ENCODE results near the gene MAP7D1.

The MAP7D1 gene

DNA sequence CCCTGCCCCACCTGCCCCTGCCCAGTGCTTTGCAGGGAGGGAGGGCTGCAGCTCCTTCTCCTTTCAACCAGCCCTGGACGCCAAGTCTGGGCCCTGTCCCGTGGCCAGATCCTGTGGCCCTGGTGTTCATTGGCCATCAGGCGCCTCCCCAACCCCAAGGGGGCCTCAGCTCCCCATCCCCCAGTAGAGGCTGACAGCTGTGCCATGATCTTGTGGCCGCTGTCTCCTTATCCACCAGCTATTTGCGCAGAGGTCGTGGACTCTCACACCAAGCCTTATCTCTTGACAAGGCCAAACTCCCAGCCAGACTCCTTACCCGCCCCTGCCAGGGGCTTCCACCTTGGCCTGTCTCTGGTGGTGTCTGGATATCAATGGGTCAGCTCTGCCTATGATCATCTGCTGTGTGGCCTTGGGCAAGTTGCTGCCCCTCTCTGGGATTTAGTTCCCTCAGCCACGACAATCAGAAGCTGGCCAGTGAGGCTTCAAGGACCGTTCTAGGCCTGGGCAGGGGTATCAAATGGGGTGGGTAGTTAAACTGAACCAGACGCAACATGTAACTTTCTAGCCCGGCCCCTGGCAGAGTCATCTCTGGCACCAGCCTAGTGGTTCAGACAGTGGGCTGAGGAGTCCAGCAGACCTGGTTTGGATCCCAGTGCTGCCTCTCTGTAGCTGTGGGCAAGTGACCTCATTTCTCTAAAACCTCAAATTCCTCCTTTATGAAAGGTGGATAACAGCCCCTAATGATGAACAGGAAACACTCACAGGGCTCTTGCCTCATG is 27.6 kb upstream of the MAP7D1 start:
- DNase-seq: no peak

DNA sequence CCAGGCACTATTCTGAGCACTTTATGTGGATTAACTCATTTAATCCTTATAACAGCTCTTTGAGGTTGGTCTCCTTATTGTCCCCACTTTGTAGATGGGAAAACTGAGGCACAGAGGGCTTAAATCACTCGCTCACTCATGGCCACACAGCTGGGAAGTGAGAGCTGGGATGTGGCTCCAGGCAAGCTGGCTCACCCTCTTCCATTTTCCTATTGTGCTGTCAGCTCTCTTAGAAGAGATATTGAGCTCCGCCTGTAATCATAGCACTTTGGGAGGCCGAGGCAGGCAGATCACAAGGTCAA is 27.1 kb upstream of the MAP7D1 start:
- DNase-seq: no peak

DNA sequence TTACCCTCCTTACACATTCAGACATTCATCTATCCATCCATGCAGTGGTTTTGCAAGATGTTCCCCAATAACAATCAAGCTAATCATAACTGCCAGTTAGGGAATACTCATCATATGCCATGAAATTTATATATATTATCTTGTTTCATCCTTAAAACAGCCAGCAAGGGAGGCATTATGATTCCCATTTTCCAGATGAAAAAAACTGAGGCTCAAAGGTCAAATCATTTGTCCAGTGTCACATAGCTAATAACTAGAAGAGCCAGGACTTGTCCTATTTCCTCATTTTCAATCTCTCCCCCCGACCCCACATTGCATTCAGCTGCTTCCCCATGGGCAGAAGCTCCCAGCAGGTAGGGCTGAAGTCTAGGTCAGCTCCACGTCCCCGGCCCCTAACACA is 23.9 kb upstream of the MAP7D1 start:
- no peak for DNase-seq

DNA sequence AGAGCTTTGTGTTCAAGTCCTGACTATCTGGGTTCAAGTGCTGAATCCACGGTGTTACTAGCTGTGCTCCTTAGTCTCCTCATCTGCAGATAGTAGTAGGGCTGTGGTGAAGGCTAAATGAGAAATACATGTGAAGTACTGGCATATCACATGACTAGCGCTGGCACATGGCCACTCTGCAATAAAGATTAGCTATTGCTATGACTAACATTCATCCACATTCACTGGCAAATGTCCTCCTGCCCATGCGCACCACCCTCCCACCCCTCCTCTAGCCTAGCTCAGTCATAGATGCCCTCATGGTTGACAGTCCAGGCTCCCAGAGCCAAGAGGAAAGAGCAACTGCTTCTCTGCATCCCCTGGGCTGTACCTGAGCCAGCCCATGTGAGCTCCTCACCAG is 22.5 kb upstream of the MAP7D1 start:
- DNase-seq: no peak

DNA sequence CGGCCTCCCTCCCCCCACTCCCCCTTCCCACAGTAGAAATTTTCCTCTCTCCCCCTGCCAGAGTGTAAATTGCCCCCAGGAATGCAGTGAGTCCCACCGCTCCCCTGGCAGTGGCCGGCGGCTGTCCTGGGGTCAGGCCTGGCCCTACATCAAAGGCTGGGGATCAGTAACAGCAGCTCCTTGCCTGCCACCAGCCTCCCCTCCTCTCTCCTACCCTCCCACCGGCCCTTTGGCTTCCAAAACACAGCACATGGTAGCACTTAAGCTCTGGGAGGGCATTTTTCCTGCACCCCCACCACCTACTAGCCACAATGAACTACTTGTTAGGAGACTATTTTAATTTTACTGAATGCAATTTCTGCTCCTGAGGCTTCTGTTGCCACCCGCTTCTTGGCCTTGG is 21.9 kb upstream of the MAP7D1 start:
- DNase-seq: no peak

DNA sequence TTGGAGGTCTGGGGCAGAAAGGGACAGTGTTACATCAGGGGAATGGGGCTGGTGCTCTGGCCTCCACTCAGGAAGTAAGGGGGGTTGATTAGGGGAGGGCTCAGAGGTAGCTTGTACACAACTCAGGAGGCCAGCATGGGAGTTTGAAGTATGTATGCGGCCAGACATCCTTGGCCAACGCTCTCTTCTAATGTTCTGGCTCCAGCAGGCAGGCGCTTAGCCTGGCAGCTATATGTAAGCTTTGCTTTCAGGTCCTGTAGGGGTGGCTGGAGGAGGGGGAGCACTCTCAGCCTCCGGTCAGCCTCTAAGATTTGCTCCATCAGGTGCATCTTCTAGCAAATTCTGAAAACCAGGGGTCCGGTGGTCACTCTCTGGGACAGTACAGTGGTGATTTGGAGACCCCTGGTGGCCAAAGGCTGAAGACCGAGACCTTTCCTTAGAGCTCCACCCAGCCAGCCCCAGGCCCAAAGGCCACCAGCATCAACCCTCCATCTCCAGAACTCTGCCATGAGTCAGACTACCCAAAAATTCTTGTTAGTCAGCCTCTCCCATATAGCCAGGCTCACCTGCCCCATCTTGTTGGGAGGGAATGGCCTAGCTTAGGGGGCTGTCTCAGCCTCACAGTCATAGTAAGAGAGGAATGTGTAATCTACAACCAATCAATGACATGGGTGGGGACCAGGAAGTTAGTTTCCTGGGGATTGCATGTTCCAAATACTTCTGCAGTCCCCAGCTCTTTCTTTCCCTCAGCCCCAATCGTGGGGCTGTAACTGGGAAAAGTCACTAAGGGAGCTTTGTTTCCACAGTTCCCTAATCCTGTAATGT is 21.2 kb upstream of the MAP7D1 start:
- peak; percentile 59 for DNase-seq

DNA sequence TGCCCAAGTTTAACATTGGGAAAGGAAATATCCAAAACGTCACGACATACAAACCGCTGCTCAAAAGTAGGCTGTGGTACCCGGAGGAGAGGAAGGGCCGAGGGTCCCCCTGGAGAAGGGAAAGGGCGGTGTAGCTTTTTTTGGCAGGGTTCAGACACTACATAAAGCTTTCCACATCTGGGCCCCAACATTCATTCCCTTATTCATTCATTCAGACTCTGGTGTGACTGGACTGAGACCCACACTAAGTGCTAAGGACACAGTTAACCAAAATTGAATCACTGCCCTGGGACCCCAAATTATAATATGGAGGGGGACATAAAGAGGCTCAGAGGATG is 20.7 kb upstream of the MAP7D1 start:
- DNase-seq: no peak

DNA sequence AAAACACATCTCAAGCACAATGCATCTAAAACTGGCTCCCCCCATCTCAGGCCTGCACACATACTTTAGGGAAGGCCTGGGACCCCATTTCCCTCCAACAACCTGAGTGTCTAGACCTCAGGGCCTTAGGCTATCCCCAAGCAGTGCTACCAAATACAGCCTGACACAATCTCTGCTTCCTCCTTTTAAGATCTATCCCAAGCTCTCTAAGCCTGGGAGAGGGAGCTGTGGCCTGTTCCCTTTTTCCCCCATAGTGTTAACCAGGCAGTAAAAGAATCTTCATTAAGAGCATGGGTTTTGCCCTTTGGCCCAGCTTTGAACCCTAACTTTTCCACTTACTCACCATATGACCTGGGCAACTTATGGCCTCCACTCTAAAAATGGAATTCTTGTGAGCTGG is 20.2 kb upstream of the MAP7D1 start:
- no peak for DNase-seq

DNA sequence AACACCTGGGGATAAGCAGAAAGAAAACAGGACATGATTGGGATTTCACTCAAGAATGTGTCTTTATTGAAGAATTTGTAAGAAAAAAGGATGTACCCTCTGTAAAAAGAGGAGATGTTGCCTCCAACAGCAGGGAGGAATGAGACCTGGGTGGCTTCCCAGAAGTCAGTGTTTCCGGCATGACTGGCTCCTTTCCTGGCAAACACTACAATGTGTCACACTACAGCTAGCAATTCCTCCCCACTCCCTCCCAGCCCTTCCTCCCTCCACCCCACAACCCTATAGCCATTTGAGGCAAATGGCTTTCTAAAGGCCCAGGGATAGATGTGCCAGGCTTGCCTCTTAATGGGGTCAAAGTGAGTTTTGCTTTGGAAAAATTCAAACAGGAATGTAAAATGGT is 19.4 kb upstream of the MAP7D1 start:
- DNase-seq: no peak

DNA sequence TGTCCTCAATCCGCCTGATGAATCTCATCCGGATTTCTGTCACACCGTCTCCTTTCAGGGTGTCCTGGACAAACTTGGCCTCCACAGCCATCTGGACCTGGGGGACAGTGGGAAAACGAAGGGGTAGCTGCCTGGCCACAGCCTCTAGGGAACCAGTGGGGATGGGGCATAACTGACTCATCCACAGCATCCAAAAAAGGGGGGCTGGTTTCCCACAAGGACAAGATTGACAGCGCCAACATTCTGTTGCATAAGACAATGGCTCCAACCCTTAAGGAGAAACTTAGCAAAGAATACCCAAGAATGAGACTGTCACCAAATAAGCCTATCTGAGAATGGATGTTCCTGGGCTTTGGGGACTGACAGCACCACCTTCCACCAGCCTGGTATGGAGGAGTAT is 18.7 kb upstream of the MAP7D1 start:
- no peak for DNase-seq

DNA sequence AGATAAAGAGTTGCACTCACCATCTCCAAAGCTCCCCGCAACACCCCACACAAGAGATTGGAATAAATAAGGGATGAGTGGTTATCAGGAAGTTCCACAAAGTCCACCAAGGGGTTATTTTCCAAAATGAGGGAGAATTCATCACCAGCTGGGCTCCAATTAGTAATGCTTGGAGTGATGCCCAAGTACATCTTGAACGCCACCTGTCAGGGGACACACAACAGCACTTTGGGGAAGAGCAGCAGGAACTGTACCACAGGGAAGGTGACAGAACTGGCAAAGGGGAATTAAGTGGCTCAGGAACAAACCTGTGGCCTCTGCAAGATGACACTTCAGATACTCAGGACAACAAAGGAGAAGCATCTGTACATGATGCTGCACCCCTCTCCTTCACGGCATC is 18.2 kb upstream of the MAP7D1 start:
- DNase-seq: no peak

DNA sequence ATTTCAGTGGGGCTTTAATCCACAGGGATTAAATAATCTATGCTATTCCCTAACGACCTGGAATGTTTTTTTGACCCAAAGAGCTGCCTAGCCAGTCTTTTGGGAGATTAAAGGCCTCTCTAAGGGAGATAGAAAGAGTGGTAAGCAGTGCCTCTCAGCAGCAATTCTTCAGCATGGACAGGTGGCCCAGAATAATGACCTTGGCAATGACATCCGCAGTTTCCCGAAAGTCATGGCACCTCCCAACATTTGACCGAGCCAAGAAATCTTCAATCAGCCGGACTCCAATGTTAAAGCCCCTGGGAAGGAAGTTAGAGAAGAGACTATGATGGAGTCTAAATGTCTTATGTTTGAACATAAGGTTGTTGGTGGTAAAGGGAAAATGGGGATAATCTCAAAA is 16.4 kb upstream of the MAP7D1 start:
- no peak for DNase-seq

DNA sequence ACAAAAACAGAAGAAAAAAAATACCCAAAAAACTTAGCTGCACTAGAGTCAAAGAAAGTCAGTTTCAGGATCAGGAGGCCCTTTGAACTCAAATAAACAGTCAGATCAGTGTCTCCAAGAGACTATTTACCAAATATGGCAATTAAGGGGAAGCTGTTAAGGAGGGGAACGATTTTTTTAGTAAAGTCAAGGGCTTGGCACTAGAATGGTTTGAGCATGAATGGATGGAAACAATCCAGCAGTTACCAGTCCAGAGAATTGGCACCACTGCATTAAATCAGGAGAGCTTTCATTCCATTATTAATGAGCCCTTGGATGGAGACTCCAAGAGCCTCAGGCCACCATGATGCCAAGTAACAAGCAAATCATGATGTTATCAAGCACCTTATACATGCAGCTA is 13.8 kb upstream of the MAP7D1 start:
- no peak for DNase-seq

DNA sequence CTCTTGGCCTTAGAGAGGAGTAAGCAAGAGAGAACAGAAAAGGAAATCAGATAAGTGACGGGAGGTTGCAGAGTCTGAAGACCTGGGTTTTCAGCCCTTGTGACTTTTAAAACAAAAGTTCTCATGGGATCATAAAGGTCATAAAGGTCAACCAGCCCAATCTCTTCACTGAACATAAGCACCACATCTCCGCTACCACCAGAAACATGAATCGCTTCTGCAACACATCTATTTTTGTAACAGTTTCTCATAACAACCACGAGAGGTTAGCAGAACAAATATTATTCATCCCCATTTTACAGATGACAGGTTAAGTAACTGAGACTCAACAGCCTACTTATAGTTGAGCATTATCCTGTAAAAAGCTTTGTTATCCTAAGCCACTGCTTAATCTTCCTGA is 12.5 kb upstream of the MAP7D1 start:
- DNase-seq: no peak

DNA sequence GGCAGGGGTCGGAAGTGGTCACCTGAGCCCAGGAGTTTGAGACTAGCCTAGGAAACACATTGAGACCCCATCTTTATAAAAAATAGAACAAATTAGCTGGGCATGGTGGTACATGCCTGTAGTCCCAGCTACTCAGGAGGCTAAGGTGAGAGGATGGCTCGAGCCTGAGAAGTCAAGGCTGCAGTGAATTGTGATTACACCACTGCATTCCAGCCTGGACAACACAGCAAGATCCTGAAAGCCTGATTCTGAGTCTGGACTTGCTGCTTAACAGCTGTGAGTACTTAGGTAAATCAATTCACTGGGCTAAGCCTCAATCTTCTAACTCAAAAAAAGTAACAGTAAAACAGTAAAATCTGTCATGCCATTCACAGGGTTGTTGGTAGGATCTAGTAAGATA is 11.5 kb upstream of the MAP7D1 start:
- no peak for DNase-seq

DNA sequence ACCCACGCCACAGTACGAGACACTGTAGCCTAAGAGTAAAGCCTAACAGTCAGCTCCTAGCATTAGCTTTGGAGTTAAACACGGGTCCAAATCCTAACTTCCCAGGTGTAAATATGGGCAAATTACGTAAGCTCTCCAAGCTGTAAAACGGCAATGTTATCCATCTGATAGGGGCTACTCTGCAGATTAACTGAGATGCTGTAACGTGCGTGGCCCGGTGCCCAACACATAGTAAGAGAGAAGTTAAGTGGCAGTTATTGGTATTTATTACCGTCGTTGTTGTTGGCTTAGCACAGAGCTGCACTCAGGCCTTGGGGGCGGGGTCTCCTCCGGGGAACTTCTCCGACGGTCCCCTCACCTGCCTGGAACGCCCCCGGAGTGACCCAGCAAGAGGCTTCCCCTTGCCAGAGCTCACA is 7.1 kb upstream of the MAP7D1 start:
- no peak for DNase-seq

DNA sequence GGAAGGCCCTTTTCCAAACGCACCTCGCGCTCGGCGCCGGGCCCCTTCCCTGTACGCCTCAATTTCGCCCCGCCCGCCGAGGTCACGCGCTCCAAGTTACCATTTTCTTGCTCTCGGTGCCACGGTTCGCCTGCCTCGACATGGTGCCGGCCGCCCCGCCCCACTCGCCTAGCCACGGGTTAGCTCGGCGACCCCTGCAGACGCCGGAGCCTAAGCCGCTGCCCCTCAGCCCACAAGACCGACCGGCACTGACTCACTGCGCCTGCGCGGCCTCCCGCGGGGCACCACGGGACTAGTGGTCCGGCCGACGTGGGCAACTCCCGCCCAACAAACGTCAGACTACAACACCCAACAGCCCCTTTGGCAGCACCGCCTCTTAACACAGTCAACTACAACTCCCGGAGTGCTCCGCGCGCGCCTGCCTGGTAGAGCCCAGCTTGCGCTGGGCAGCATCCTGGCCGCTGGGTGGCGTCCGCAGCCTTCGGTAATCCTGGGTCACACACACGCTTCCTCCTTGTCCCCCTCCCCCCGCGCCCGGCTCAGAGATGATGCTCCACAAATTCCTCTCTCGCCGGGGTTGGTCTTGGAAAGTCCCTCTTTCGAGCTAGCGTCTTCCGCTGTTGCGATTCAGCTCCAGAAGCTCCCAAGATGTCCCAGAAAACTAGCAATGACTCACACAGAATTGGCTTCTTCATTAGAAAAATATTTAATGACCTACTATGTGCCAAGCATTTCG is 6.6 kb upstream of the MAP7D1 start, which contains the start of gene TRAPPC3:
Gene TRAPPC3 (minus strand): TSS at position 250 of the 736 bp plus-strand sequence. CDS start 108 bp downstream, at position 142.
- peak; percentile 99 for DNase-seq

DNA sequence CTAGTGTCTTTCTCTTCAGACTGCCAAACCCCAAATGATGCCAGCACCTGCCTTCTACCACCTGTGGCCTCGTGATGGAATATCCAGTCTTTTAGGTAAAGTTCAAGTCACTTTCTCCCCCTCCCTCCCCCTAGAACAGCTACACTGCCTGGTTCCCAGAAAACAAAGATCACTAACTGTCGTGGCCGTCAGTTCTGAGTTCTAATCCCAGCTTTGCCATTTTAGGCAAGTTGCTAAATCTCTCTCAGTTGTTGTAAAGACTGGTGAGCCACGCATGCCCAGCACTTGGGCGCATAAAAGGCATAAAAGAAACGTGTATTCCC is 6.0 kb upstream of the MAP7D1 start:
- no peak for DNase-seq

DNA sequence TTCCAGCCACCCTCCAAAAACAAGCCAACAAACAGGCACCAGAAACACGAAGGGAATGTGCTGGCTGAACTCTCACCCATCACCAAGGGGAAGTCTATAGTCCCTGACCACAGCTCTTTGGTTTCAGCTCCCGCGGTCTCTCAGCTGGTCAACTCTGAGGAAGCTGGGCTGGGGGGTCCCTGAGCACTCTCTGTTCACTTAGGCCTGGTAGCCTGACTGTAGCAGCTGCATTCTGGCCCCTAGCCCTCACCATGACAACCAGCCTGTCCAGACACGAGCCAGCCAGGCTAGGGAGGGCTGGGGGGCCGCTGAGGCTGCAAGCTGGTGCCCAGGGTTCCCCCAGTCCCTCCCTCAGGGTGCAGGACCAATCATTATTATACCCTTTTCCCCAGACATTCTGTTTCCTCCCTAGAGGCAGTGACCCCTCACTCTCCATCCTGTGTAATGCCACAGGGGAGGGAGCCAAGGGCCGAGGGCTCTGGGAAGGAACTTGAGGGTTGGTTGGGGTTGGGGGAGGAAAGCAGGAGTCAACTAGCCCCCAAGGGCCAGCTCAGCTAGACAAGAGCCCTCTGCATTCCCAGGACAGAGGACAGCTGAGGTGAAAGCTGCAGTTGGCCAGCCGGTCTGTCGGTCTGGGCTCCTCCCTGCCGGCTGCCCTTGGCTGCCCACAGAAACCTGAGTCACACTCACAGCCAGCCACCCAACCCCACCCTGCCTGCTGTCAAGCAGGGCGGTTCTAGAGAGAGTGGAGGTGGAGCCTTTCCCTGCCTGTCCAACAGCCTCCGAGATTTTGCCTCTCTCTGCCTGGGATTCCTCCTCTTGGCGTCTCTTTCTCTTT is 5.4 kb upstream of the MAP7D1 start:
- peak; percentile 81 for DNase-seq

DNA sequence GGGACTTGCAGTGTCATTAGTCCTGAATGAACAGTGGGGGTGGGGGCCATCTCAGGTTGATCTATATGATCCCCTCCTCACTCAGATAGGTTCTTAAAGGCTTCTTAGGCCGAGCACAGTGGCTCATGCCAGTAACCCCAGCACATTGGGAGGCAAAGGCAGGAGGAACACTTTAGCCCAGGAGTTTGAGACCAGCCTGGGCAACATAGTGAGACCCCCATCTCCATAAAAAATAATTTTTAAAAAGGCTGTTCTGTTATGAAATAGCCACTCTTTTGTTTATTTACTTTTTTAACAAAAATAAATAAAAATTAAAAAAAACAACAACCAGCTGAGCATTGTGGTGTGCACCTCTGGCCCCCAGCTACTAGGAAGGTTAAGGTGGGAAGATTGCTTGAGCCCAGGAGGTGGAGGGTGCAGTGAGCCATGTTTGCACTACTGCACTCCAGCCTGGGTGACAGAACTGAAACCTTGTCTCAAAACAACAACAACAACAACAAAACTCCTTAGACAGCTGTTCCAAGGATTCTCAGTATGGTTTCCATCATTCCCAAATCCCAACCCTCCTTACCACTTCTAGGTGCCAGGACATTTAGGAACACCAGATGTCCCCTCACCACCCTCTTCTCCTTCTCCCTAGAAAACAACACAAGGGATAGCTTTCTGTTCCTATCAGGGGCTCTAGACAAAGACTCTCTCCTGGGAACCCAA is 4.7 kb upstream of the MAP7D1 start:
- DNase-seq: no peak

DNA sequence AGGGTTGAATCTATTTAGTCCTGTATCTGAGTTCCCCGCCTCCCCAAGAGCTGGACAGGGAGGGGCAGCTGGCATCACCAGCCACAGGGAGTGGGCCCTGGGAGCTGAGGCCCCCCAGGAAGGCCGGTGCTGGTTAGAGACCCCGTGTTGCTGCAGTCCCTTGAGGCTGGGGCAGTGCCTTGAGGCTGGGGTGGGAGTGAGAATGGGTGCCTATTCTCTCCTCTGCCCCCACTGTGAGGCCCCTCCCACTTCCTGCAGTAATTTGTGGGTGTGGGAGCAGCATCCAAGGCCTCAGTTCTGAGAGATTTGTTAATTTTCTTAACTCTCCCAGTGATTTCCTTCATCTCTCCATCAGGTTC is 4.1 kb upstream of the MAP7D1 start:
- peak; percentile 78 for DNase-seq

DNA sequence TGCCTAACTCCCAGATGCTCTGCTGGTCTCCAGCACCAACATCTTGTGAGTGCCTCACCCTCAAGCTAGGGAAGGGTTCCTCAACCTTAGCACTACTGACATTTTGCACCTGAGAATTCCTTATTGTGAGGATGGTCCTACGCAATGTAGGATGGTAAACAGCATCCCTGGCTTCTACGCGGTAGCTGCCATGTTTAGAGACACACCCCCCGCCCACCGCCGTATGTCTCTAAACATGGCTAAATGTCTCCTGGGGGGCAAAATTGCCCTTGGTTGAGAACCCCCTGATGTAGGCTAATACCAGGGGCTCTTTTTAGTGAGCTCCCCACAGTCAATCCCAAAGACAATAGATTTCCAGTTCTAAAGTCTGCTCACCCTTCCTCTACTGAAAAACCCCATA is 2.5 kb upstream of the MAP7D1 start:
- no peak for DNase-seq

DNA sequence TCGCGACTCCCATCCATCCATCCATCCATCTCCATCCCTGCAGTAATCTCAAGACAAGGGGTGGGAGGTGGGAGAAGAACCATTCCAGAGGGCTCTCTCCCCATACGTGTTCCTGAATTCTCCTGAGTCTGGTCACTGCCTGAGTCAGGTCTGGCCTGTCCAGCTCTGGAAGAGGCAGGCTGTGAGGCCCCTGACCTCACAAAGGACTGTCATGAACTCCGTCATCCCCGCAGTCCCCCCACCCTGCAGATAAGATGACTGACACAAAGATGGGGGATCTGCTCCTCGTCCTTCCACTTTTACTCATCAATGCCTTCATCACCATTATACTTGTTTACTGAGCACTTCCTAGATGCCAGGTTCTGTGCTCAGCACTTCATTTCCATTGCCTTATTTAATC is 1.6 kb upstream of the MAP7D1 start:
- no peak for DNase-seq

Data from CD4-positive, alpha-beta T cell treated with Interleukin-17A for 4 hours (primary cell).